ENCODE measurements around the gene LMAN1. TPM values are rescaled to one million over a fixed set of nuclear protein-coding genes. Genes with fewer than 3 reads are reported as not detected.

LMAN1 gene
- total RNA-seq, 6 experiments from 2014 or later: 128 to 159 (median 149) TPM

DNA sequence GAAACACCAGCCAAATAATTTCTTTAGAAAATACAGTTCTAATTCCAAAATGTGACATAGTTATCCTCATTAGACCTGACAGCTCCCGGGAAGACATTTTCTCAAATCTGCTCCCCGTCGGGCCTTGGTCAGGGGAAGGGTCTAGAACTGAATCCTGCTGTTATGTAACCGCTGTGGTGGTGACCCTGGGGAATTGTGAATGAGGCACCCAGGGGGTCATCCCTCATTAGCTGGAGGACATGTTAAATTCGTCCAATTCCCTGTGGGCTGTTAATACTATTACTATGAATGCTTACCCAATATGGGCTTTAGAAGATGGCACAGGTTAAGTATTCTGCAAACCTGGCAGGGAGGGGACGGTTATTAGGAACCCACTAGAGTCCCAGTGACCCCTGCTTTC, 52.4 kb downstream of the LMAN1 start:
- no peak for DNase-seq
- H3K4me1 Mint-ChIP-seq (ENCODE audit: low read depth): 0 out of 2 replicates have a peak, but pooled peaks cover 2% of the 10 kb centered on the region
- H3K27me3 Mint-ChIP-seq (ENCODE audit: insufficient read depth): peaks cover 27% of the 10 kb centered on the region
- H3K36me3 Mint-ChIP-seq (ENCODE audit: low read depth): no peaks in the 10 kb centered on the region
- no peak overlapping the region for H3K27ac Mint-ChIP-seq
- no peaks in the 10 kb centered on the region for H3K9me3 Mint-ChIP-seq
- no peak overlapping the region for H3K4me3 Mint-ChIP-seq
- TF ChIP-seq CTCF (IDR thresholded peaks at IDR 0.05): no peak

DNA sequence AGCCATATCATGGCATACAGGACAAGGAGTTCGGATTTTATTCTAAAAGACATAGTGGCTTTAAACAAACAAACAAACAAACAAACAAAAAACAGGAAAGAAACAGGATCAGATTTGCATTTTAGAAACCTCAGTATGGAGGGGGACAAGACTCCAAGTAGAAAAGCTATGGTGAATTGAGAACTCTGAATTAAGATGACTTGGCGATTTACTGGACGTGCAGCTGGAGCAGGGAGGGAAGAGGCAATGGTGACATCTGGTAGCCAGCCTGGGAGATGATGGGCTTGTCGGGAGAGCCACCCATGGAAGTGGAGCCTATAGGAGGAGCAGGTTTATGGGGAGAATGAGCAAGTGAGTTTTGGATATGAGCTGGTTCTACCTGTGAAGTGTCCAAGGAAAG, 53.8 kb downstream of the LMAN1 start:
- TF ChIP-seq CTCF (IDR thresholded peaks at IDR 0.05): no peak
- Mint-ChIP-seq H3K27me3 (ENCODE audit: insufficient read depth) (peaks cover 31% of the 10 kb centered on the region), H3K27ac (no peak overlapping the region), H3K4me1 (ENCODE audit: low read depth) (no peaks in the 10 kb centered on the region), H3K9me3 (no peaks in the 10 kb centered on the region), H3K36me3 (ENCODE audit: low read depth) (no peaks in the 10 kb centered on the region), H3K4me3 (no peak overlapping the region)
- no peak for DNase-seq

GRCh38 chr18:59303656-59304195, 55.3 kb downstream of the LMAN1 start:
- Mint-ChIP-seq H3K4me3 (no peak overlapping the region), H3K27me3 (ENCODE audit: insufficient read depth) (peaks cover 31% of the 10 kb centered on the region), H3K27ac (no peak overlapping the region), H3K9me3 (no peaks in the 10 kb centered on the region), H3K36me3 (ENCODE audit: low read depth) (no peaks in the 10 kb centered on the region), H3K4me1 (ENCODE audit: low read depth) (no peaks in the 10 kb centered on the region)
- DNase-seq: no peak
- TF ChIP-seq CTCF (IDR thresholded peaks at IDR 0.05): no peak

DNA sequence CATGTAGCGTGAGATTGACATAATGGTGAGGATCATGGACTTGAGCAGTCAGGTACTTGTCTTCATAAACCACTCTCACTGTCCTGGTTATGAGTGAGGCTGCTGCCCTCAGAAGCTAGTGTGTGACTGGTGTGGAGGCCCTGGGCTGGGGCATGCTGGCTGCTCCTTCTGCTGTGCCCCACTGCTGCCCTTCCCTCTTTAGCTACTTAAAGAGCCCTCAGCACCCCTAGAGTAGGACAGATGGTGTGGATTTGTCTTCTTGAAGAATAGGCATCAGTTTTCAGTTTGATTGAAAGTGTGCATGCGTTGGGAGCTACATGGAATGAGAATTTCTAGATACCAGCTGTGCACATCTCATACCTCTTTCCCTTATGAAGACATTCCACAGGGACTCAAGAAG, 56.1 kb downstream of the LMAN1 start:
- Mint-ChIP-seq H3K27me3 (ENCODE audit: insufficient read depth) (peaks cover 29% of the 10 kb centered on the region), H3K4me1 (ENCODE audit: low read depth) (no peaks in the 10 kb centered on the region), H3K9me3 (no peaks in the 10 kb centered on the region), H3K36me3 (ENCODE audit: low read depth) (no peaks in the 10 kb centered on the region), H3K27ac (no peak overlapping the region), H3K4me3 (no peak overlapping the region)
- TF ChIP-seq CTCF (IDR thresholded peaks at IDR 0.05): no peak
- no peak for DNase-seq

- no peaks in the 10 kb centered on the region for H3K4me1 Mint-ChIP-seq (ENCODE audit: low read depth)
- no peak for TF ChIP-seq CTCF (IDR thresholded peaks at IDR 0.05)
- no peaks in the 10 kb centered on the region for H3K9me3 Mint-ChIP-seq
- DNase-seq: no peak
- no peak overlapping the region for H3K27ac Mint-ChIP-seq
- no peaks in the 10 kb centered on the region for H3K36me3 Mint-ChIP-seq (ENCODE audit: low read depth)
- H3K27me3 Mint-ChIP-seq (ENCODE audit: insufficient read depth): peaks cover 30% of the 10 kb centered on the region
- H3K4me3 Mint-ChIP-seq: no peak overlapping the region
These were observed 57.1 kb downstream of the LMAN1 start for GRCh38 chr18:59301929-59302328.

All from HFFc6 (cell line).